ENCODE results near the gene CARHSP1. TPM values are rescaled to one million over a fixed set of nuclear protein-coding genes. Genes with fewer than 3 reads are reported as not detected.

Gene CARHSP1
- total RNA-seq, 1 experiment from 2014 or later, result 104 TPM

GRCh38 chr16:8826278-8826879 lies 42.4 kb downstream of the CARHSP1 start:
- no TSS peak for BruUV-seq (replicated peaks)
- Mint-ChIP-seq H3K9me3 (ENCODE audit: low read depth, unreplicated experiment) (no peaks in the 10 kb centered on the region), H3K4me3 (ENCODE audit: low read depth, unreplicated experiment) (no peak overlapping the region), H3K27ac (ENCODE audit: unreplicated experiment) (no peak overlapping the region), H3K36me3 (ENCODE audit: insufficient read depth, unreplicated experiment) (peaks cover 68% of the 10 kb centered on the region), H3K4me1 (ENCODE audit: low read depth, unreplicated experiment) (no peaks in the 10 kb centered on the region), H3K27me3 (ENCODE audit: unreplicated experiment) (no peaks in the 10 kb centered on the region)
- intact Hi-C loops (cut with micrococcal nuclease; ENCODE audit: unreplicated experiment), result no loop called here
- CTCF ChIA-PET, result no interaction called here
- no peak for TF ChIP-seq CTCF (IDR thresholded peaks at IDR 0.05; ENCODE audit: unreplicated experiment)
- DNase-seq, result no peak

- Mint-ChIP-seq H3K36me3 (ENCODE audit: insufficient read depth, unreplicated experiment) (peaks cover 74% of the 10 kb centered on the region), H3K4me3 (ENCODE audit: low read depth, unreplicated experiment) (no peak overlapping the region), H3K9me3 (ENCODE audit: low read depth, unreplicated experiment) (no peaks in the 10 kb centered on the region), H3K27ac (ENCODE audit: unreplicated experiment) (no peak overlapping the region), H3K27me3 (ENCODE audit: unreplicated experiment) (no peaks in the 10 kb centered on the region), H3K4me1 (ENCODE audit: low read depth, unreplicated experiment) (no peaks in the 10 kb centered on the region)
- BruUV-seq (replicated peaks), result no TSS peak
- CTCF ChIA-PET, result no interaction called here
- no peak for TF ChIP-seq CTCF (IDR thresholded peaks at IDR 0.05; ENCODE audit: unreplicated experiment)
- DNase-seq, result no peak
- intact Hi-C loops (cut with micrococcal nuclease; ENCODE audit: unreplicated experiment), result no loop called here
Measured at GRCh38 chr16:8822403-8822802, 46.4 kb downstream of the CARHSP1 start.

GRCh38 chr16:8819411-8820034 lies 49.3 kb downstream of the CARHSP1 start:
- peaks cover 60% of the 10 kb centered on the region for H3K36me3 Mint-ChIP-seq (ENCODE audit: insufficient read depth, unreplicated experiment)
- CTCF ChIA-PET, result no interaction called here
- no peaks in the 10 kb centered on the region for H3K9me3 Mint-ChIP-seq (ENCODE audit: low read depth, unreplicated experiment)
- H3K4me1 Mint-ChIP-seq (ENCODE audit: low read depth, unreplicated experiment), result no peaks in the 10 kb centered on the region
- no peak overlapping the region for H3K27ac Mint-ChIP-seq (ENCODE audit: unreplicated experiment)
- intact Hi-C loops (cut with micrococcal nuclease; ENCODE audit: unreplicated experiment), result no loop called here
- no peak for TF ChIP-seq CTCF (IDR thresholded peaks at IDR 0.05; ENCODE audit: unreplicated experiment)
- no peak for DNase-seq
- BruUV-seq (replicated peaks), result no TSS peak
- no peak overlapping the region for H3K4me3 Mint-ChIP-seq (ENCODE audit: low read depth, unreplicated experiment)
- no peaks in the 10 kb centered on the region for H3K27me3 Mint-ChIP-seq (ENCODE audit: unreplicated experiment)

- intact Hi-C loops (cut with micrococcal nuclease; ENCODE audit: unreplicated experiment), result no loop called here
- TF ChIP-seq CTCF (IDR thresholded peaks at IDR 0.05; ENCODE audit: unreplicated experiment), result no peak
- peaks cover 64% of the 10 kb centered on the region for H3K36me3 Mint-ChIP-seq (ENCODE audit: insufficient read depth, unreplicated experiment)
- H3K27ac Mint-ChIP-seq (ENCODE audit: unreplicated experiment), result no peak overlapping the region
- BruUV-seq (replicated peaks), result no TSS peak
- H3K9me3 Mint-ChIP-seq (ENCODE audit: low read depth, unreplicated experiment), result no peaks in the 10 kb centered on the region
- no peaks in the 10 kb centered on the region for H3K27me3 Mint-ChIP-seq (ENCODE audit: unreplicated experiment)
- H3K4me3 Mint-ChIP-seq (ENCODE audit: low read depth, unreplicated experiment), result no peak overlapping the region
- no peak for DNase-seq
- CTCF ChIA-PET, result no interaction called here
- H3K4me1 Mint-ChIP-seq (ENCODE audit: low read depth, unreplicated experiment), result no peaks in the 10 kb centered on the region
Measured at GRCh38 chr16:8818504-8819270, 50.1 kb downstream of the CARHSP1 start.
